GM19468 (cell line): ENCODE measurements around the gene PSTK.
A peak's percentile ranks its signal among the peaks of the same experiment; 100 is the strongest.

Experiments
- ATAC-seq: cut with Tn5 transposase; IDR thresholded peaks from one replicate; pipeline ENCODE4 v1.9.1; 2021; ENCODE audit warnings: mild to moderate bottlenecking, moderate library complexity, moderate number of reproducible peaks; ENCODE audit not compliant: unreplicated experiment; ENCODE audit errors: extremely low read depth

Gene PSTK

GRCh38 chr10:122990278-122990677 is 10.1 kb downstream of the PSTK start:
- ATAC-seq, result no peak

- no peak for ATAC-seq
Observed at GRCh38 chr10:122992031-122992585, 11.9 kb downstream of the PSTK start.

DNA sequence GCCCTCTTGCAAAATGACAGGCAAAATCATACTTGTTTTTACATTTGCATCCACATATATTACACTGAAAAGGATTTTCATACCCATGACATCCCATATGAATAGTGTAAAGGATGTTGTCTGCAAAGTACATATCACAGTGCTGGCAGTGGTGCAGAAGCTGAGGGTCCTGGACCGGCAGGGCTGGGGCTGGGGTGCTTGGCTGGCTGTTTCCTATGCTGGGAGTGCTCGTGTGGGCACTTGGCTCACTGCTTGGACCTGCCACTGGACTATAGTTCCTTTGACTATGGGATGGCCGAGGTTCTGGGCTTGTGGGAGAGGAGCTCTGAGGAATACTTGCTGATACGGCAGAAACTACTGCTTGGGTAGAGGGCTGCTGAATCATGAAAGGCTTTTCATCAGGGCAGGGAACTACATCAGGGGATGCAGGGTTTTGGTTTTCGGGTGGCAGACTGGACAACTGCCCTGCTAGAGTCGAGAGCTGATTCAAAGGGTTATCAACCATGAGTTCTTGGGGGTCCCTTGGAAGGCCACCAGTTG is 13.7 kb downstream of the PSTK start:
- ATAC-seq, result no peak

DNA sequence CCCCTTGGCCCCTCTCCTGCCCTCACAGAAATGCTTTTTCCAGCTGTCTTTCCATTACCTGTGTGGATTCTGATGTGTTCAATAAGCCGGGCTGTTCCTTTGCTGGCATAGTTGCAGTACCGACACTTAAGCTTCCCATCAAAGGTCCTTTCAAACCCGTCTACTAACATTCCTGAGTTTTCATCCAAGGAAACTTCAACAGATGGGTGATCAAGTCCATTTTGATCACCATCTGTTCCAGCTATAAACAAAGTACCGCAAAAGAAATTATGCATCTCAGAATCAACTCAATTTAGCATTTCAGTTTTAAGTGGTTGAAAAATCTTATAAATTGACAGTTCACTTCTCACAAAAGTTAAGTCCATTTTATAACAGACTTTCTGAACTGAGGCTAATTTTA is 15.7 kb downstream of the PSTK start:
- ATAC-seq, result no peak

- ATAC-seq, result no peak
Observed at GRCh38 chr10:122997864-122998263, 17.7 kb downstream of the PSTK start.

GRCh38 chr10:122998360-122998917 is 18.2 kb downstream of the PSTK start:
- ATAC-seq, result no peak

- no peak for ATAC-seq
Observed at GRCh38 chr10:122998934-122999333, 18.7 kb downstream of the PSTK start.

- ATAC-seq, result no peak
Observed at GRCh38 chr10:122999347-122999746, 19.1 kb downstream of the PSTK start.

- ATAC-seq, result no peak
Observed at GRCh38 chr10:123000155-123000554, 20.0 kb downstream of the PSTK start.

DNA sequence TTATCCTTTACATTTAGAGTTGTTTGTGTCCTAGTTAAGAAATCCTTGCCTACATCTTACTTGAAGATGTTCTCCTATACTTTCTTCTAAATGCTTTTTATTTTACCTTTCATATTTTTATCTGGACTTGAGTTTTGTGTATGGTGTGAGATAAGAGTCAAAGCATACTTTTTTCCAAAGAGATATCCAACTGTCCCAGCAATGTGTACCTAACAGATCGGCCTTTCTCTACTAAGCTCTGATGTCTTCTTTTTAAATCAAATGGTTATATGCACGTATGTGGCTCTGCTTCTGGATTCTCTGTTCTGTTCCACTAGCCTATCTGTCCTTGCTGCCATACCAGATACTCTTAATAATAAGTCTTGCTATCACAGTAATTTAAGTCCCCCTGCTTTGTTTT is 21.2 kb downstream of the PSTK start:
- no peak for ATAC-seq

DNA sequence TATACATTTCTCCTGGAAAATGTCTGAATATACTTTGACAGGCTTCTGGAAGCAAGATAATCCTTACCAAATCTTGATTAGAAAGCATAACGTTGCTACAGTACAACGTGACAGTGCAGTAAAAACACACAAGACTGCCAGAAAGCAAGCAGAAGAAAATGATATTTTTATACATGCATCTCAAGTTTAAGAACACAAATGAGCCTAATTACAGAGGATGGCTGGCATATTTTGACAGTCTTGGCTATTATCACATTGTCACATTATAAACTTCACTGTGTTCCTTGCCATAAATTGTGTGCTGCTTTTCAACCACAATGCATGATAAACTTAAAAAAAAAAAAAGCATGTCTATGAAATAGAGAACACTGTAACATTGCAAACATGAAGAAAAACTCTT is 24.1 kb downstream of the PSTK start:
- ATAC-seq, result no peak

GRCh38 chr10:123007558-123008354 is 27.6 kb downstream of the PSTK start:
- ATAC-seq, result no peak

DNA sequence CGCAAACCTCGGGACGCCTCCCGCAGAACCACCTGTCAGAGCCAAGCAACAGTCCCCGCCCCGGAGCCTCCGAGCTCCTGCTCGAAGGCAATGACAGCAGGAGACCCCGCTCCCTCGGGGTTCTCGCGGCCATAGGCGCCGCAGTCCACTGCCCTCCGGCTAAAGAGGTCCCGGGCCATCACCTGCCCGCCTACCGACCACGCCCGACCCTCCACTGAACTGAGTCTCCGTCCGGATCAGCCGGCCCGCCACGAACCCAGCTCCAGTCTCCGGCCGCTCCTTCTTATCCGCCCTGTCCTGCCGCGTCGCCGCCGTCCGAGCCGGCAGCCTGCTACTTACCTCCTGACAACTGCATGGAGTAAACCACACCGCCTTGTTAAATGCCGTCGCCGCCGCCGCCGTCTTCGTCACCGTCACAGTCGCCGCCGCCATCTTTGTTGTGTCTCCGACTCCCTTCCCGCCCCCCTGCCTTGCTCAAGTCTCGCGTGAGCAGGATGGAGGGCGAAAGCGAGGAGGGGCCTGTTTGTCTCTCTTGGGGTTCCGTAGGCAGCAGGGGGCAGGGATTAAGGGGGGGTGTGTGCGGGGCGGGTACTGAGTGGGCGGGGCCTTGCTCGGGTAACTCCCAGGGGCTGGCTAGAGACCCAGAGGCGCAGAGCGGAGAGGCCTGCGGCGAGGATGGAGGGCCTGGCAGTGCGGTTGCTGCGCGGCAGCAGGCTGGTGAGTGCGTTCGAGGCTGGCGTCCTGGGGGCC is 28.3 kb downstream of the PSTK start, which contains the start of the genes ACADSB and IKZF5:
Gene ACADSB, plus strand, starts transcription at position 652 of the 750 bp plus-strand sequence. Its CDS starts 24 bp downstream, at position 676.
Gene IKZF5, minus strand, starts transcription at position 441 of the 750 bp plus-strand sequence. CDS start 10,170 bp downstream, outside the sequence.
- ATAC-seq, result peak; percentile 72

GRCh38 chr10:123009105-123009820 is 29.1 kb downstream of the PSTK start:
- ATAC-seq, result no peak

GRCh38 chr10:123011987-123012386 is 31.8 kb downstream of the PSTK start:
- no peak for ATAC-seq

- ATAC-seq, result no peak
Observed at GRCh38 chr10:123013456-123014419, 33.5 kb downstream of the PSTK start.

DNA sequence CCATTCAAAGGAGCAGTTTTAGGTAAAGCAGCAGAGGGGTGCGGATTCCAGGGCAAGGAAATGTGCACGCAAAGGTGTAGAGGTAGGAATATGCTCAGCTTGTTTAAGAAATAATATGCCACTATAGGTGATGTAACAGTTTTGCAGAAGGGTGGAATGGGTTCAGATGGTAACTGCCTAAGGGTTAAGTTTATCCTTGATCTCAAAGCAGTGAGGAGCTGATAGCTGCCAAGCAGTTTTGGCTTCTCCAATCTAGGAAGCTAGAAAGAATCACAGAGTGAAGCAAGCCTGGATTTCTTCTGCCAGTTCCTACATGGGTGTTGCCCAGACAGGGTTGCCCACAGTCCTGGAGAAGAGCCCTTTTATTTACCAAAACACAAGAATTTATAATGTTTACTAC is 34.6 kb downstream of the PSTK start:
- no peak for ATAC-seq

GRCh38 chr10:123016228-123016627 is 36.0 kb downstream of the PSTK start:
- ATAC-seq, result no peak
